PC-9 (cell line): ENCODE data around the gene GRIA1.

Source experiments
- CTCF ChIP-seq: fragments of 200-600 bp; sonication (generic); conservative IDR thresholded peaks from 2 replicates; pipeline ENCODE4 v1.6.1; 2017; ENCODE audit warnings: mixed run types, antibody characterized with exemption, mild to moderate bottlenecking, moderate library complexity
- EZH2 ChIP-seq: fragments of 200-600 bp; sonication (generic); IDR thresholded peaks from 2 replicates; pipeline ENCODE4 v1.8.0; 2017; ENCODE audit warnings: antibody characterized with exemption, low read depth

GRCh38 chr5:153745778-153746395 lies 255.4 kb downstream of the GRIA1 start:
- TF ChIP-seq CTCF = no peak
- TF ChIP-seq EZH2 = no peak
